Measurements from ENCODE around the gene OSBPL2. TPM values are rescaled to one million over a fixed set of nuclear protein-coding genes. Genes with fewer than 3 reads are reported as not detected.

OSBPL2 gene
- total RNA-seq, 1 donor = 21.1 TPM

DNA sequence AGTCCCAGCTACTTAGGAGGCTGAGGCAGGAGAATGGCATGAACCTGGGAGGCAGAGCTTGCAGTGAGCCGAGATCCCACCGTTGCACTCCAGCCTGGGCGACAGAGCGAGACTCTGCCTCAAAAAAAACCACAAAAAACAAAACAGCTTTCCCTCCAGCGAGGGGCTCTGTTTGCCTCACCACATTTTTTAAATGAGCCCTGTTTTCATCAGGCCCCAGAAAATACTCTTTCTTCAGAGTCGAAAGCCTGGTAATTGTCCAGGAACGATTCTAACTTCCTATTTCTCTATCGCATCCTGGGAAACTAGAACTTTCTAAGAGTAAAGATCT is 43.3 kb upstream of the OSBPL2 start:
- TF ChIP-seq, protein P1, sequence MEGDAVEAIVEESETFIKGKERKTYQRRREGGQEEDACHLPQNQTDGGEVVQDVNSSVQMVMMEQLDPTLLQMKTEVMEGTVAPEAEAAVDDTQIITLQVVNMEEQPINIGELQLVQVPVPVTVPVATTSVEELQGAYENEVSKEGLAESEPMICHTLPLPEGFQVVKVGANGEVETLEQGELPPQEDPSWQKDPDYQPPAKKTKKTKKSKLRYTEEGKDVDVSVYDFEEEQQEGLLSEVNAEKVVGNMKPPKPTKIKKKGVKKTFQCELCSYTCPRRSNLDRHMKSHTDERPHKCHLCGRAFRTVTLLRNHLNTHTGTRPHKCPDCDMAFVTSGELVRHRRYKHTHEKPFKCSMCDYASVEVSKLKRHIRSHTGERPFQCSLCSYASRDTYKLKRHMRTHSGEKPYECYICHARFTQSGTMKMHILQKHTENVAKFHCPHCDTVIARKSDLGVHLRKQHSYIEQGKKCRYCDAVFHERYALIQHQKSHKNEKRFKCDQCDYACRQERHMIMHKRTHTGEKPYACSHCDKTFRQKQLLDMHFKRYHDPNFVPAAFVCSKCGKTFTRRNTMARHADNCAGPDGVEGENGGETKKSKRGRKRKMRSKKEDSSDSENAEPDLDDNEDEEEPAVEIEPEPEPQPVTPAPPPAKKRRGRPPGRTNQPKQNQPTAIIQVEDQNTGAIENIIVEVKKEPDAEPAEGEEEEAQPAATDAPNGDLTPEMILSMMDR (IDR thresholded peaks at IDR 0.05; ENCODE audit: insufficient read depth, low read length) = no peak
- DNase-seq (ENCODE audit: low read depth) = no peak

DNA sequence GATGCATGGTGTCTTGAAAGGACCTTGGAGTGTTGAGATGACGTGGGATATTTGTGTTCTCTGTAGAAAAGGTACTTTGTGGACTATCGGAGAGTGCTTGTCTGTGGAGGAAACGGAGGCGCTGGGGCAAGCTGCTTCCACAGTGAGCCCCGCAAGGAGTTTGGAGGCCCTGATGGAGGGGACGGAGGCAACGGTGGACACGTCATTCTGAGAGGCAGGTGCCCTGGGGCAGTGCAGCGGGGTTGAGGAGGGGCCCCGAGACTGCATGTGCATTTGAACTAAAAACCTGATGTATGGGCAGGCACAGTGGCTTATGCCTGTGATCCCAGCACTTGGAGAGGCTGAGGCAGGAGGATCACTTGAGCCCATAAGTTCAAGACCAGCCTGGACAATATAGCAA is 42.6 kb upstream of the OSBPL2 start:
- no peak for DNase-seq (ENCODE audit: low read depth)
- H3K4me3 ChIP-seq (ENCODE audit: low read depth, low read length) = no peak overlapping the region
- TF ChIP-seq, protein P1 (IDR thresholded peaks at IDR 0.05; ENCODE audit: insufficient read depth, low read length) = no peak

More for the DNA sequence above, 43.3 kb upstream of the OSBPL2 start:
- H3K4me3 ChIP-seq (ENCODE audit: low read depth, low read length) = no peak overlapping the region

DNA sequence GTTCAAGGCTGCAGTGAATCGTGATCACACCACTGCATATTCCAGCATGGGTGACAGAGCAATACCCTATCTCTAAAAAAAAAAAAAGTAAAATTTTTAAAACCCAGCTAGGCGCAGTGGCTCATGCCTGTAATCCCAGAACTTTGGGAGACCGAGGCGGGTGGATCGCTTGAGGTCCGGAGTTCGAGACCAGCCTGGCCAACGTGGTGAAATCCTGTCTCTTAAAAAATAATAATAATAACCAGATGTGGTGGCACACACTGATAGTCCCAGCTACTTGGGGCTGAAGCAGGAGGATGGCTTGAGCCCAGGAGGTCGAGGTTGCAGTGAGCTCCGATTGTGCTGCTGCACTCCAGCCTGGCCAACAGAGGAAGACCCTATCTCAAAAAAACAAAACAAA is 42.0 kb upstream of the OSBPL2 start:
- H3K4me3 ChIP-seq (ENCODE audit: low read depth, low read length) = no peak overlapping the region
- TF ChIP-seq, protein P1 (IDR thresholded peaks at IDR 0.05; ENCODE audit: insufficient read depth, low read length) = no peak
- no peak for DNase-seq (ENCODE audit: low read depth)

DNA sequence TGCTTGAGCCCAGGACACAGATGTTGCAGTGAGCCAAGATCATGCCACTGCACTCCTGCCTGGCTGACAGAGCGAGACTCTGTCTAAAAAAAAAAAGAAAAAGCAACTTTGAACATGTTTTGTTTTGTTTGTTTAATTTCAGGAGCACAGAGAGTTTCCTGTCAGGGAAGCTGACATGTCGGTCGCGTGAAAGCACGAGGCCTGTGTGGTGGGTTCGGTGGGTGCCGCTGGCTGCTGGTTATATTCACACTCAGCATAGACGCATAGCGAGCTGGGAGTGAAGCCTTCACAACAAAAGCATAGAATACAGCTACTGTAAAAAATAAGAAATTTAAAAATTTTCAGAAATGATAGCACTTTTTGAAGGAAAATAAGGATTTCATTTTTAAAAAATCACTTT is 41.0 kb upstream of the OSBPL2 start:
- DNase-seq (ENCODE audit: low read depth) = no peak
- TF ChIP-seq, protein P1 (IDR thresholded peaks at IDR 0.05; ENCODE audit: insufficient read depth, low read length) = no peak
- no peak overlapping the region for H3K4me3 ChIP-seq (ENCODE audit: low read depth, low read length)

DNA sequence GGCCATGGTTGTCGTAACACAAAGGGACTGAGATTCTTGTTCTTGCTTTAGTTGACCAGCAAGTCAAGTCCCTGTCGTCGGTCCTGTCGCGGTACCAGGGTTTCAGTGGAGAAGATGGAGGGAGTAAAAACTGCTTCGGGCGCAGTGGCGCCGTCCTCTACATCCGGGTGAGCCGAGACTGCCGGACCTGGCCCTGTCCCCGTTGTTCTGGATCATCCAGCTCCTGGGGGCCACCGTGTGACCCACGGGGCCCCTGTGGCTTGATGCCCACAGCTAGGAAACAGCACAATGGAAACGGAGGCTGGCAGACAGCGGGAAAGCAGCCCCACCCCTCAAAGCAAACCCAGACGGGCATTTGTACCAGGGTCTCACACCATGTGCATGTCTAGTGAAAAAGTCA is 40.5 kb upstream of the OSBPL2 start:
- DNase-seq (ENCODE audit: low read depth) = no peak
- H3K4me3 ChIP-seq (ENCODE audit: low read depth, low read length) = no peak overlapping the region
- TF ChIP-seq, protein P1 (IDR thresholded peaks at IDR 0.05; ENCODE audit: insufficient read depth, low read length) = no peak

DNA sequence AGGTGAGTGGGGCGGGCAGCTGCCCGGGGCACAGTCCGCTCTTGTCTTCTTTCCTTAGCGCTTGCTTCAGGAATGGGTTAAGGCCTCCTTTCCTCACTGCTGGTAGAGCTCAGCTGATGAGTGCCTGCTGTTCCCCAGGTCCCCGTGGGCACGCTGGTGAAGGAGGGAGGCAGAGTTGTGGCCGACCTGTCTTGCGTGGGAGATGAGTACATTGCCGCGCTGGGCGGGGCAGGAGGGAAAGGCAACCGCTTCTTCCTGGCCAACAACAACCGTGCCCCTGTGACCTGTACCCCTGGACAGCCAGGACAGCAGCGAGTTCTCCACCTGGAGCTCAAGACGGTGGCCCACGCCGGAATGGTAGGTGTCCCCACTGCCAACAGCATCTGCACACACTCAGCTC is 39.8 kb upstream of the OSBPL2 start:
- no peak for DNase-seq (ENCODE audit: low read depth)
- TF ChIP-seq, protein P1 (IDR thresholded peaks at IDR 0.05; ENCODE audit: insufficient read depth, low read length) = no peak

DNA sequence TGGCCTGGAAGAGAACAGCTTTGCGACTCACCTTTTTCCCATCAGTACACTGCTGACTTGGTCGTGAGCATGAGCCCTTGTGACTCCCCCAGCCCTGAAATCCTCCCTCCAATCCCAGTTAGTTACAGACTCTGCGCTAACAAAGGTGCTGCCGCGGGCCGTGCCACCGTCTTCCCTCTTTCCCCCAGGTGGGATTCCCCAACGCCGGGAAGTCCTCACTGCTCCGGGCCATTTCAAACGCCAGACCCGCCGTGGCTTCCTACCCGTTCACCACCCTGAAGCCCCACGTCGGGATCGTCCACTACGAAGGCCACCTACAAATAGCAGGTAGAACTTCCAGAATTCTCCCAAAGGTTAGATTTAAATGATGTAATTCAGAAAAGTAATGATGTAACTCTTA is 39.4 kb upstream of the OSBPL2 start:
- no peak overlapping the region for H3K4me3 ChIP-seq (ENCODE audit: low read depth, low read length)
- TF ChIP-seq, protein P1 (IDR thresholded peaks at IDR 0.05; ENCODE audit: insufficient read depth, low read length) = no peak
- no peak for DNase-seq (ENCODE audit: low read depth)

More for the DNA sequence above, 39.8 kb upstream of the OSBPL2 start:
- no peak overlapping the region for H3K4me3 ChIP-seq (ENCODE audit: low read depth, low read length)
